ENCODE data around the gene PINLYP. TPM values are rescaled to one million over a fixed set of nuclear protein-coding genes. Genes with fewer than 3 reads are reported as not detected.
A peak's percentile ranks its signal among the peaks of the same experiment; 100 is the strongest.

PINLYP gene
- total and polyA plus RNA-seq, 11 donors = 0.76 to 4.3 (median 1.2) TPM; not detected in 1

DNA sequence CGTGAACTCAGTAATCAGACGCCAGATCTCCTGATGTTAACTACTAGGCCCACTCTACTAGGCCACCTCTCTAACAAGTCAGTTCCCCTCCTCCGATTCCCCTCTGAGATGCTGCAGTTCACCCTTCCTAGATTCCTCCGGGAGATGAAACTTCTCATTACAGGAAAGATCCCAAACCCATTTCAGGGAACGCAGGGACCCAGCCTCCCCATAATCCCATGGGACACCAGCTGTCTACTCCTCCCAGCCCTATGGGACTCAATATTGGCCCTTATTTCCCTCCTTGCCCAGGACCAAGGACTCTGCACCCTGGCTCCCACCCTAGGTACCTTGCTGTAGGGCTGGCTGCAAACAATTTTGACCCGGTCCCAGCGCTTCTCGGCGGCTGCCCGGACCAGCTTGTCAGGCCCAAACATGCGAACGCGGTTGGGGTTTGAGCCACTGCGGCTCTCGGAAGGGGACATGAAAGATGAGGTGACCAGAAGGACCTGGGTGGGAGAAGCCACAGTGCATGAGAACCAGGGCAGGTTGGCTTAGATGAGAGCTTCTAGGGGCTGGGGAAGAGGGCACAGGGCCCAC is 21.2 kb upstream of the PINLYP start:
- WGBS, 4 donors = 95 to 97% (median 95%) methylated on average over 10 to 15 of the region's 15 CpGs
- H3K27ac ChIP-seq = no peak overlapping the region
- H3K36me3 ChIP-seq = peaks cover 0 to 88% (median 70%) of the 10 kb centered on the region in 9 donors
- H3K4me3 ChIP-seq = no peak overlapping the region
- ATAC-seq (no peak), DNase-seq (peak in 1 of 5 donors; percentile 14)
- H3K27me3 ChIP-seq = no peaks in the 10 kb centered on the region
- no peaks in the 10 kb centered on the region for H3K4me1 ChIP-seq
- no peaks in the 10 kb centered on the region for H3K9me3 ChIP-seq
- TF ChIP-seq POLR2A (IDR thresholded peaks at IDR 0.05) = no peak
- TF ChIP-seq, protein P1, sequence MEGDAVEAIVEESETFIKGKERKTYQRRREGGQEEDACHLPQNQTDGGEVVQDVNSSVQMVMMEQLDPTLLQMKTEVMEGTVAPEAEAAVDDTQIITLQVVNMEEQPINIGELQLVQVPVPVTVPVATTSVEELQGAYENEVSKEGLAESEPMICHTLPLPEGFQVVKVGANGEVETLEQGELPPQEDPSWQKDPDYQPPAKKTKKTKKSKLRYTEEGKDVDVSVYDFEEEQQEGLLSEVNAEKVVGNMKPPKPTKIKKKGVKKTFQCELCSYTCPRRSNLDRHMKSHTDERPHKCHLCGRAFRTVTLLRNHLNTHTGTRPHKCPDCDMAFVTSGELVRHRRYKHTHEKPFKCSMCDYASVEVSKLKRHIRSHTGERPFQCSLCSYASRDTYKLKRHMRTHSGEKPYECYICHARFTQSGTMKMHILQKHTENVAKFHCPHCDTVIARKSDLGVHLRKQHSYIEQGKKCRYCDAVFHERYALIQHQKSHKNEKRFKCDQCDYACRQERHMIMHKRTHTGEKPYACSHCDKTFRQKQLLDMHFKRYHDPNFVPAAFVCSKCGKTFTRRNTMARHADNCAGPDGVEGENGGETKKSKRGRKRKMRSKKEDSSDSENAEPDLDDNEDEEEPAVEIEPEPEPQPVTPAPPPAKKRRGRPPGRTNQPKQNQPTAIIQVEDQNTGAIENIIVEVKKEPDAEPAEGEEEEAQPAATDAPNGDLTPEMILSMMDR (IDR thresholded peaks at IDR 0.05) = no peak
- intact Hi-C loops (cut with DNase I) = loop anchor here in 7 of 10 donors (5.0 to 10.0 kb wide), 4 partner anchors 98 to 230 kb away; partner anchors contain the start of gene KCNN4 (in 1 of the 7)

DNA sequence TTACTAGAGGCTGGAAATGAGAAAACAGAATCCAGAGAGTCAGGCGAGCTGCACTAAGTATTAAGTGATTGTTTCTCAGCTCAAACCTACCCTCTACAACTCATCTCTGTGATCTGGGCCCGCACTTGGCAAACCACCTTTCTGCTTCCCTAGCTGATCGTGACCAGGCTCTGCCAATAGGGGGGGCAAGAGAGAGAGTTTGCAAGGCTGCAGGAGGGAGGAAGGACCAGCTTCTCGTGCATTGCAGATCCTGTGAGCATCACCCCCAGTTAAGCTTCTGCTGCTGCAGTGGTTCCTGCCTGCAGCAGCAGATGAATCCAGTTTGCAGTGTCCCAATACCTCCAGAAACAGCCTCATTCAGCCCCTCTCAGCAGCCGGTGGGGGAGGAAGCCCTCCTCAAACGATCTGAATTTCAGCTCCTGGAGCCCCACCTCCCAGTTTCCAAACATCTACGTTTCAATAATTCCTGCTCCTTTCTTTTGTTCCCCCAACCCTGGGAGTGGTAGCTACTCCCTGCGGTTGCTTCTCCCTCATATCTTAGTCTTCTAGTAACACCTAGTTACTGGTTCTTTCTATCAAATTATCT is 20.3 kb upstream of the PINLYP start:
- TF ChIP-seq, protein P1 (IDR thresholded peaks at IDR 0.05) = peak; percentile 45 to 70 (median 56)
- TF ChIP-seq POLR2A (IDR thresholded peaks at IDR 0.05) = no peak
- peak in 3 of 4 donors; percentile 38 to 58 (median 50) for ATAC-seq
- 43 to 50% (median 46%) methylated on average over 8 of the region's 8 CpGs for WGBS, 4 donors

DNA sequence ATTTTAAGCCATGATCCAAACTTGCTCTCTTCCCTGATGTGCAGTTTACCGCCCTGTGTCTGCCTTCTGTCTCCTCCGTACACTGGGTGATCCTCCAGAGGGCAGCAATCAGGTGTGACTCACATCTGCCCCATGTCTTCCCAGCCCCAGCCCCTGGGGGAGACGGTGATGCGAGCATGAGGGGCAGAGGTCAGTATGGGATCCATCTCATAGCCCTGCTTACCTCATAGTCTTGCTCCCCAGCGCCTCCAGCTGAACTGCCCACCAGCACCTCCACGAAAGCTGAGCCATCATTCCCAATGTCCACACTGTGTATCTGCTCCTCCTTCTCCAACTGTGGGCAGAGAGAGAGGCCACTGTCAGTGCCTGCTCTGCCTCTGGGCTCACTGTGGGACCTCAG is 14.9 kb upstream of the PINLYP start:
- DNase-seq (peak in 1 of 5 donors; percentile 4), ATAC-seq (no peak)
- Histone ChIP-seq H3K27ac (no peak overlapping the region), H3K36me3 (peaks cover 0 to 51% (median 37%) of the 10 kb centered on the region in 9 donors), H3K4me3 (no peak overlapping the region), H3K4me1 (peaks cover 0 to 30% (median 11%) of the 10 kb centered on the region in 12 donors), H3K27me3 (no peaks in the 10 kb centered on the region), H3K9me3 (no peaks in the 10 kb centered on the region)
- TF ChIP-seq POLR2A (IDR thresholded peaks at IDR 0.05) = no peak
- TF ChIP-seq, protein P1 (IDR thresholded peaks at IDR 0.05) = no peak
- intact Hi-C loops (cut with DNase I) = loop anchor here in 1 of 10 donors (5.0 kb wide), 1 partner anchor 92 kb away; no protein-coding TSS in a partner anchor
- WGBS, 4 donors = 87 to 97% (median 90%) methylated on average over 5 to 6 of the region's 6 CpGs

More for the DNA sequence above, 20.3 kb upstream of the PINLYP start:
- H3K4me1 ChIP-seq = no peaks in the 10 kb centered on the region
- intact Hi-C loops (cut with DNase I) = loop anchor here in 5 of 10 donors (5.0 to 10.0 kb wide), 3 partner anchors 97 to 230 kb away; partner anchors contain the start of gene KCNN4 (in 1 of the 5)
- H3K27ac ChIP-seq = no peak overlapping the region
- no peaks in the 10 kb centered on the region for H3K9me3 ChIP-seq
- H3K36me3 ChIP-seq = peaks cover 0 to 88% (median 64%) of the 10 kb centered on the region in 9 donors
- no peaks in the 10 kb centered on the region for H3K27me3 ChIP-seq
- no peak overlapping the region for H3K4me3 ChIP-seq
- DNase-seq = peak in 4 of 5 donors; percentile 53 to 67 (median 58)
